GM19023 (cell line): ENCODE data around the gene AMPH.
"Not testable (repeated sequence)": the region's sequence is repeated elsewhere in the genome, so short reads cannot be mapped to it uniquely, and the experiment has no call there.

Source experiments
- ATAC-seq: cut with Tn5 transposase; IDR thresholded peaks from one replicate; pipeline ENCODE4 v1.9.1; 2021; ENCODE audit warnings: mild to moderate bottlenecking, moderate library complexity; ENCODE audit not compliant: unreplicated experiment

The AMPH gene

DNA sequence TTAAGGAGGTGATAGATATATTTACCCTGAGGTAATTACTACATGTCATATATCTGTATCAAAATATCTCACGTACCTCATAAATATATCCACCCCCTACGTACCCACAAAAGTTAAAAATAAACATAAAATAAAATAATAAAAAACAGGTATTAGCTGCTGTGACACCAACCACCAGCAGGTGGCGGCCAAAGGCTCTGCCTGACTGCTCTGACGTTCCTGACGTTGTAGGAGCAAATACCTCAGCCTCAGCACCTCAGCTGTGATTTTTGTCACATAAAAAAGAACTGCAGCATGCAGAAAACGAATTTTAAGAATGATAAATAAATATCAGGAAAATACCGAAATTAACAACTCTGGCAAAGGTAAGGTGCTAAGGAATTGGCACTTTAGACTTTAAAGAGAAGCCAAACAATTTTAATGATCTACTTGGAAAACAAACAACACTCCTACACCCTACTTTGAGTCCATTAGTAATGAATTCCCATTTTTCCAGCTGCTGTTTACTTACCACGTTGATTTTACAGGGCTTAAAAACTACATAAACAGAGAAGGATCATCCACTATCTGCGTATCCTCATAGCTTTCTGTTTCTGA is 232.3 kb downstream of the AMPH start:
- ATAC-seq = no peak

DNA sequence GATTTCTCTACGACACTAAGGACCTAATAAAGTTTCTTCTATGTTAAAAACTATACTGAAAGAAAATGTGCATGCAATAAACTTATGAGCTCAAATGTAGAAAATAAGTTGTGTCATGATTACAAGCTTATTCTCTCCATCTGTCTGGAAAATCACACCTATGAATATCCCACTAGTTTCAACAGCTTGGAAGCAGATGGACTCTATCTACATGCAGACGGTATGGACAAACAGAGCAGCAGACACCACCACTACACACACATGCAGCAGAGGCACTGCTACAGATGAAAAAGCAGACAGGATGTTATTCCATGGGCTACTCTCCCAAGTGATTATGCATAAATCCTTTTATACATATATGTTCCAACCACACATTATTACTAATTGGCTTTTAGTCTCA is 234.3 kb downstream of the AMPH start:
- no peak for ATAC-seq

DNA sequence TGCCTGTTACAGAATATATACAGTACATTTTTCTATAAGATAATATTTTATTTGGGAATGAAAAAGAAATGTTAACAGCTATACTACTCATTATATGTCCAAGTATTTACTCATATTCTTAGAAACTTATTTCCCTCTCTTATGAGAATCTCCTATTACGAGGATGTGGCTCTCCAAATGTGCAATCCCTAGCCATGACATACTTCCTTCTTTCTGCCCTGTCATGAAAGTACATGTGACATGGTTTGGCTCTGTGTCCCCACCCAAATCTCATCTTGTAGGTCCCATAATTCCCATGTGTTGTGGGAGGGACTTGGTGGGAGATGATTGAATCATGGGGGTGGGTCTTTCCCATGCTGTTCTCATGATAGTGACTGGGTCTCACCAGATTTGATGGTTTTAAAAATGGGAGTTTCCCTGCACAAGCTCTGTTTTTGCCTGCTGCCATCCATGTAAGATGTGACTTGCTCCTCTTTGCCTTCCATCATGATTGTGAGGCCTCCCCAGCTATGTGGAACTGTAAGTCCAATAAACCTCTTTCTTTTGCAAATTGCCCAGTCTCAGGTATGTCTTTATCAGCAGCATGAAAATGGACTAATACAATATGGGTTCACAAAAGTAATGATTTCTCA is 235.1 kb downstream of the AMPH start:
- not testable (repeated sequence) for ATAC-seq

DNA sequence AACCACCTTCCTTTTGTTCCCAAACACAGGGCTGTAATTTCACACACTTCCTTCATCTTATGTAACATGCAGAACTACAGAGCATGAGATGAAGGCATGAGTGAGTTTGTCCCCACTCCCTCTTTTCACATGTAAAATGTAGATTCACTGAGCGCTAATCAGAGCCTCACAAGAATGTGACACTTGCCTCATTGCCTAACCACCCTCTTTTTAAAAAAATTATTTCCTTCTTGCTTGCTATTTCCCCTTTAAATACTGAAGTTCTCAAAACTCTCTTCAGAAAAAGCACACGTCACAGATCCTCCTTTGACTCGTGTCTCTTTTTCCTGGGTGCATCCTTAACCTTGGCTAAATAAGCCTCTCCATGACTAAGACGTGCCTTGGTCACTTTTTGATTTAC is 236.5 kb downstream of the AMPH start:
- no peak for ATAC-seq

DNA sequence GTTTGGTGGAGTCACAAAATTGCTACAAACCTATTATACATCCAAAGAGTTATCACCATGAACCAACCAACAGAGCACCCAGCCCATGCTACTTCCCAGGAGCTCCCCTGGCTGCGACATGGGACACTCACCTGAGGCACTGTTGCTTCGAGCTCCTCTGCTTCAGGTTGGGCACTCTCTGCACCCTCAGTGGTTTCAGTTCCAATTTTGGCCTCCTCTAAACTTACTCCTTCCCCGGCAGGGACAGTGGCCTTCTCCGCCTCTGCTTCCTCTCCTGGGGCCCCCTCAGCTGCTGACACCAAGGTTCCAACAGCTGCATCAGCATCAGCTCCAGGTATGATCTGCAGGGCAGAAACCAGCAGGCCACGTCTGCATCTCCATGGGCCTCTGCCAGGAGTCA is 237.3 kb downstream of the AMPH start:
- ATAC-seq = no peak

DNA sequence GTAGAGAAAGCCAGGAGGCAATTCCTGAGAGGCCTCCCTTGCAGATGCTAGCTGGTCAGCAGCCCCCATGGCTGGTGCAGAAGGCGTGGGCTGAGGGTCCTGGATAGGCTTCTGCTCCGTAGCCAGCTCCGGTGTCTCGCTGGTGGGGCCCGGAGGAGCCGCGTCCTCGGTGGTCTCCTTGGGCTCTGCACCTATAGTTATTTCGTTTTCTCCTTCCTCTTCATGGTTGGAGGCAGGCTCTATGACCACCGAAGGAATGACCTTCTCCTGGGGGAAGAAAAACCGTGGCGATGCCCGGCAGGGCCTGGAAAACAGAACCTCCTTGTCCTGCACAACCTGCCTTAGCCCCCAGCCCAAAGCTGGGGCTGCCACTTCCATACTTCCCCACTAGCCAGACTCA is 239.4 kb downstream of the AMPH start:
- ATAC-seq = no peak

DNA sequence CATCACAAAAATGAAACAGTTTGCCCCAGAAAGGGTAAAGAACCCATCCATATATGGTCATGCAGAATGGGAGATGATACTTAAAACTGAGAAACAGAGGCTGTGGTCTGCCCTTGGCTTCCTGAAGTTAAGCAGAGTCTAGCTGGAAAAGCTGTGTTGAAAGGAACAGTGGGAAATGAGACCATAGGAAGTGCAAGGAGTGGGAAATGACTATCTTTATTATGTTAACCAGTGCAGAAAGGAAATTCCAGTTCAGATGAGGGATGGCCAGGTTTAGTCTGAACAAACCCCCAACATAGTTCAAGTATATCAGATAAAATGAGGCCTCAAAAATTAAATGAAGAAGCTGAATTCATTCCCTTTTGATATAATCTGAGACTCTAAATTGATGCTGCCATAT is 245.5 kb downstream of the AMPH start:
- no peak for ATAC-seq

DNA sequence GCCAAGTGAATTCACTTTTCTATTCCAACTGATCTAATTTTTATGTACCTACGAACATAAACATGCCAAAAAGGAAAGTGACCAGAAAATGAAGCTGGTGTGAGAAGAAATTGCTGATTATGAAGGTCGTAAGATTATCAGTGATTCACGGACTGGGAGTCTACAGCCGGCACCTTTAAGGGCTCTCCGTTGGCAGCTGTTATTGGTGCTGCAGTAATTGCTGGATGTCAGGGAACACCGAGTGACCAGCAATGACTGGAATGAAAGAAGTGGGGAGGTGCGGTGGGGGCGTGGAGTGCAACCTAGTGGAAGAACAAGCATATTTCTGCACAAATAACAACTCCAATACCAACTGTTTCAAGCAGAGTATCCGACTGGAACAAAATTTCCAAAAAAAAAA is 247.9 kb downstream of the AMPH start:
- no peak for ATAC-seq

DNA sequence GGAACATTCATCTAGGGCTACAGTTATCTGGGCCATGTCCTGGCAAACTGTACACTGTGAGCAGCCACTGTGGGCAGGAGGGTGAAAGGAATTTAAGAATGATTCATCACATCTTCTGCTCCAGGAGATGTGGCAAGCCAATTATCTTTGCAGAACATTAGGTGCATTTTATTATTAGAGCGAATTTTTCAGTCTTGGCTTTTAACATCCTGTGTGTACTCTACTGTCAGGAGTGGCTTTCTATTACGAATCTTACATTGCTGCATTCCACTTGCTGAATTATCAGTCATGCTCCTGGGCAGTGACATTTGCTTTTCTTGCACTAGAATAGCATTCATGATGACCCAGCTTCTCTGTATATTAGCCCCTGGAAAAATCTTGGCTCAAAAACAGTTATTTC is 248.5 kb downstream of the AMPH start:
- ATAC-seq = no peak

DNA sequence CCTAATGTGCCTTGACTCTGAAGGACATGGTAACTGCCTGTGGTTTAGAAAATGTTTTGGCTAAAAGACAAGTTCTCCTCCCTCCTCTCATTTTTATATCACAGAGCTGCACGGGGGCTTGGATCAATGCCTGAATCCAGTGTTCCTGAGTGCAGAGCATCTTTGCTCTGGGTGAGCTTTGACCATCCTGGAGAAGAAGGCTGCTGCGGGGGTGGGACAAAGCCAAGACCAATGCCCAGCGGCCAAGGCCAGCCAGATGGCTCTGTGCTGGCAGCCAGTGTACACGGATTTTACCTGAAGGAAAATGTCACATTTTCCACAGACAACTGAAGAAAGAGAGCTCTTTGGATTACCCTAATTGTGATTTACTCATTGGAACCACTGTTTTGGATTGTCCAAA is 255.7 kb downstream of the AMPH start:
- ATAC-seq = no peak

DNA sequence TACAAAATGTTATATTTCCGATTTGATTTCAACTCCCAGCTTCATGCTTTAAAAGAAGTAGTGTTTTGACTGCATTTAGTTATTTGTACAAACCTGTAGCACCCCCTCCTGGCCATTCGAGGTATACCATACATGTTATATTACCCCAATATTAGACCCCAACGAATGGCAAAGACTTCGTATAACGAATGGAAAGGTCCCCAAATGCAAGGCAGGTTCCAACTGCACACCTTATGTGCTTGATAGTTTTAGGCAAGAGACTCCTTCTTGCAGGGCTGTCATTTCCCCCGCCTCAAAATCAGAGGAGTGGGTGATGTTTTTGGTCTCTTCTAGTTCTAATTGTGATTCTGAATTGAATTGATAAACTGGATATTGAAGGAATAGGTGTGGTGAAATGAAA is 256.7 kb downstream of the AMPH start:
- no peak for ATAC-seq

DNA sequence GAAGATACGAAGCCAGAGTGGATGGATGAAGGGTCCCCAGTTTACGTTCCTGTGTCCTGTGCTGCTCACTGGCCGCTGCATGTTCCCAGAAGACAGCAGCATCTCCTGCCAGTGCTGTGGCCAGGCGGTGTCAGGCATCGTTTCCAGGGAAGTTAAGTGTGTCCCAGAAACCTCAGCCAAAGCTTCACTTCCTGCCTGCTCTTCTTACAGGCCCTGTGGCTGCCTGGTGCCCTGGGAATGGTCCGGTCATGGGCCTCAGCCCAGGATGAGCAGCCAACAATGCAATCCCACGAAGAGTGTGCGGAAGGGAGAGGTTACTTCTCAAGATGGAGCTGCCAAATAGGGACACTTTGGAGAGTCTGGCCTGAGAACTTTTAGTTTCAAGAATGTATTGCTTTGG is 258.0 kb downstream of the AMPH start:
- ATAC-seq = no peak

DNA sequence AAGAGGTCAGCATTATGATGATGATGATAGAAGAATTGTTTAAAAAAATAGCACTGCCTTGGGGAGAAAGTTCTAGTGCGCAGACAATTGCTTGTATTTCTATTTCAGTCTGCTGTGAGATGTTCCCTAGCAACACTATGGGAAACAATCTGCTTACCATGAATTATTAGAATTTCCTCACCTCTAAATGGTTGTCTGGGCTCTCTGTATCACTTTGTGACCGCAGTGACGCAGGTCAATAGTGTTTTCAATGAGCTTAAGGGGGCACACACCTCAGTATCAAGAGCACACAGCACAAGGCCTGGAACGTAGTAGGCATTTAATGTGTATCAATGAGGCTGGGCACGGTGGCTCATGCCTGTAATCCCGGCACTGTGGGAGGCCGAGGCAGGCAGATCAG is 258.9 kb downstream of the AMPH start:
- ATAC-seq = no peak

DNA sequence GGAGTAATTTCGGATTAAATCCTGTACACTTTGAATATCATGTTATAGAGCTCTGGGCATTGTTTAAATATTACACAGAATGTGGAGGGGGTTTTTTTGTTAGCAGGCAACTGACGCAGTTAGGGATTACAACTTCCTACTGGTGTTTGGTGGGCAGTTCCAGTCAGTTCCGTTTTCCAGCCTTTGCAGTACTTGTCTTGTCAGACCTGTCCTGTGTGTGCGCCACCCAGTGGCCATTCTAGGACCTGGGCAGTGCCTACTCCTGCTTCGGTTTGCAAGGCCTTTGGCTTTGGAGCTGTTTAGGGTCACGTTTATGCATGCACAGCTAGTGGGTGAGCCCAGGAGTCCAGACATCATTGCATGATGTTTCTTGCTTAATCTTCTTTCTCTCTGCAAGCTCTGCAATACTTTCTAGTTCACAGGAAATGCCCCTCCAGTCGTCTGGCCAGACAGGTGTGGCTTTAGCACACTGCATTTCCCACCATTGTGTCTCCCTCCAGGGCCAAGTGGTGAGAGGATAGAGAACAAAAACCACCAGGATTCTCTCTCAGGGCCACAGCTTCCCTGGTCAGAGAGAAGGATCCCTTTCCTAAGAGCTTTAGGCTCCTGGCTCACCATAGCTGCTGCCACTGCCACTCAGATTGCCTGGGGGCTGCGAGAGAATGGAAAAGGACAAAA is 261.2 kb downstream of the AMPH start:
- peak; percentile 50 for ATAC-seq

DNA sequence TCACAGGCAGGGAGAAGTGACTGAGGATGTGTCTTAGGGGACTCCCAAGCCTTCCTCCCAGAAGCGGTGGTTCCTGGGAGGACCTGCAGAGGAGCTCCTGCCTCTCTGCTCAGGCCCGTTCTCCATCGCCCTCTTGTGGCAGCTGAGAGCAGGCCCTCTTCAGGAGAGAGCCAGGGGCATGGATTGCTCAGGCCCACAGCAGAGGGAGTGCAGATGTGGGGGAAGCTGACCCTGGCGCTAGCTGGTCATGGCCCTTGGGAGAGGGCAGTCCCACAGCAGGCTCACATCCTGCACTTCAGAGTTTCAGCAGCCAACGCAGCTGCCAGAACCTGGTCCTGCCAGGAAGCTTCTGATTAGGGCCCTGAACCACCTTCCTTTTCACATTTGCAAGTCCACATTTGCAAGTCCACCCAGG is 263.0 kb downstream of the AMPH start:
- ATAC-seq = peak; percentile 60

DNA sequence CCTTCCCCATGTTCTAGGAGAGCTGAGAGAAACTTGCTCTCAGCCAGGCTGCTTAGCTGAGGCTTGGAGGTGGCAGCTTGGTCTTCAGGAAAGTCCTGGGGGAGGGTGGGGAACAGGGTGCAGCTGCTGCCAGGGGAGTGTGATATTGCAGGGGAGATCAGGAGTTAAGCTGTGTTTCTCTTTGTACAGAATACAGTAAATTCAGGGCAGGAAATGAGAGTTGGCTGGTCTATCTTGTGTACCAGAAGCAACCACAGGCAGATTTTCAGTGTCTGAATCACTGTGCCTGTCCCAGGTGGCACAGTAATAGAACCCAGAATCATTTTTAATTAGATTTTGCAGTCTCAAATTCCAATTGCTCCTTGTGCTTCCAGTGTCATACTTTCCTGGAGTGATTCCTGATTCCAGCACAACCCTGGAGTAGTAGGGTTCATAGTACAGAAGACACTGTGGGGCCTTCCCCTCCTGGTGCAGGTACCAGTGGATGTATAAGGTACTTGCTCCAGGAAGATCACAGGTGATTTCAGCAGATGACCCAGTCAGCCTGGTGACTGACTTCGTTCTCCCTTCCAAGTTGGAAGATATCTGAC is 263.8 kb downstream of the AMPH start:
- ATAC-seq = peak; percentile 61

DNA sequence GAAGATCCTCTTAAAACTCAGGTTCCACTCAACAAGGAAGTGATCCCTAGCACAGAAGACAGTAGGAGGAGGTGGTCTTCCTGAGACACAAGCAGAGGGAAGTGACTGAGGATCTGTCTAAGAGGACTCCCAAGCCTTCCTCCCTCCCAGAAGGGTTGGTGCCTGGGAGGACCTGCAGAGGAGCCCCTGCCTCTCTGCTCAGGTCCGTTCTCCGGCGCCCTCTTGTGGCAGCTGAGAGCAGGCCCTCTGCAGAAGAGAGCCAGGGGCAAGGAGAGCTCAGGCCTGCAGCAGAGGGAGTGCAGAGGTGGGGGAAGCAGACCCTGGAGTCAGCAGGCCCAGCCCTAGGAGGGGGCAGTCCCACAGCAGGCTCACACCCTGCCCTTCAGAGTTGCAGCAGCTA is 267.8 kb downstream of the AMPH start:
- not testable (repeated sequence) for ATAC-seq

DNA sequence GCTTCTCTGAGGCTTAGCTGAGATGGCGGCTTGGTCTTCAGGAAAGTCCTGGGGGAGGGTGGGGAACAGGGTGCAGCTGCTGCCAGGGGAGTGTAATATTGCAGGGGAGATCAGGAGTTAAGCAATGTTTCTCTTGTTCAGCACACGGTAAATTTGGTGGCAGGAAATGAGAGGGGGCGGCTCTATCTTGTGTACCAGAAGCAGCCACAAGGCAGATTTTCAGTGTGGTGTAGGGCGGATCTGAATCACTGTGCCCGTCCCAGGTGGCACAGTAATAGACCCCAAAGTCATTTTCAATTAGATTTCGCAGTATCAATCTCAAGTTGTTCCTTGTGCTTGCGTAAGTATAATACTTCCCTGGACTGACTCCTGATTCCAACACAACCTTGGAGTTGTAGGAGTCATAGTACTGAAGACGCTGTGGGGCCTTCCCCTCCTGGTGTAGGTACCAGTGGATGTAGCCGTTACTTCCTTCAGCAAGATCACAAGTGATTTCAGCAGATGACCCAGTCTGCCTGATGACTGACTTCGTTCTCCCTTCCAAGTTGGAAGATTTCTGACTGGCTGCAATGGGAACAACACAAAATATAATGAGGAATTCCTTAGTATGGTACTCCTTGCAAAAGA is 268.4 kb downstream of the AMPH start:
- ATAC-seq = peak; percentile 37

DNA sequence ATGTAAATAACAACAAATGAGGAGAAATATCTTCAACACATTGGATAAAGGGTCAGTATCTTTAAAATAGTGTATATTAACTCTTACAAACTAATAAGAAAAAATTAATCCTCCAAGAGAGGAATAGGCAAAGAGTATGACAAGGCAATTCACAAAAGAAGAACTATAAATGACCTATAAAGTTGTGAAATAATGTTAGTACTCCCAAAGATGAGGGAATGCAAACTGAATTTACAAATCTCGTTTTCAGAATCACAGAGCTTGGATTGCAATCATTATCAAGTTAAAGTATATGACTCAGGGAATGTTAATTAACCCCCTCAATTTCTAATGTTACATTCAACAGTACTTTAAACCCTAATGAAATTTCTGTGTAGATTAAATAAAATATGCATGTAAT is 270.4 kb downstream of the AMPH start:
- ATAC-seq = no peak

DNA sequence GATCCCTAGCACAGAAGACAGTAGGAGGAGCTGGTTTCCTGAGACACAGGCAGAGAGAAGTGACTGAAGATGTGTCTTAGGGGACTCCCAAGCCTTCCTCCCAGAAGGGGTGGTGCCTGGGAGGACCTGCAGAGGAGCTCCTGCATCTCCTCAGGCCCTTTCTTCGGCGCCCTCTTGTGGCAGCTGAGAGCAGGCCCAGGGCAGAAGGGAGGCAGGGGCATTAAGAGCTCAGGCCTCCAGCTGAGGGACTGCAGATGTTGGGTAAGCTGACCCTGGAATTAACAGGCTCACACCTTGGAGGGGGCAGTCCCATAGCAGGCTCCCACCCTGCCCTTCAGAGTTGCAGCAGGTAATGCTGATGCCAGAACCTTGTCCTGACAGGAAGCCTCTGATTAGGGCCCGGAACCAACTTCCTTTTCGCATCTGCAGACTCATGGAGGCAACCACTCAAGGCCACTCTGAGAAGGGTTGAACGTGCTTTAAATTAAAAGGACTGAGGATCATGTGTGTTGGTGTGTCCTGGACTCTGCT is 272.0 kb downstream of the AMPH start:
- peak; percentile 86 for ATAC-seq

DNA sequence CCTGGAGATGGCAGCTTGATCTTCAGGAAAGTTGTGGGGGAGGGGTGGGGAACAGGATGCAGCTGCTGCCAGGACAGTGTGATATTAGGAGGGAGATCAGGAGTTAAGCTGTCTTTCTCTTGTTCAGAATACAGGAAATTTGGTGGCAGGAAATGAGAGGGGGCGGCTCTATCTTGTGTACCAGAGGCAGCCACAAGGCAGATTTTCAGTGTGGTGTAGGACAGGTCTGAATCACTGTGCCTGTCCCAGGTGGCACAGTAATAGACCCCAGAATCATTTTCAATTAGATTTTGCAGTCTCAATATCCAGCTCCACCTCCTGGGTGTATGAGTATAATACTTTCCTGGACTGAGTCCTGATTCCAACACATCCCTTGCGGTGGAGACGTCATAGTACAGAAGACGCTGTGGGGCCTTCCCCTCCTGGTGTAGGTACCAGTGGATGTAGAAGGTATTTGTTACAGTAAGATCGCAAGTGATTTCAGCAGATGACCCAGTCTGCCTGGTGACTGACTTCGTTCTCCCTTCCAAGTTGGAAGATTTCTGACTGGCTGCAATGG is 272.8 kb downstream of the AMPH start:
- ATAC-seq = not testable (repeated sequence)
